ENCODE results near the gene KRTAP1-4. TPM values are rescaled to one million over a fixed set of nuclear protein-coding genes. Genes with fewer than 3 reads are reported as not detected.
"Not testable (repeated sequence)": the region's sequence is repeated elsewhere in the genome, so short reads cannot be mapped to it uniquely, and the experiment has no call there.

Gene KRTAP1-4
- polyA plus RNA-seq, 6 donors from 2014 or later, result not detected

DNA sequence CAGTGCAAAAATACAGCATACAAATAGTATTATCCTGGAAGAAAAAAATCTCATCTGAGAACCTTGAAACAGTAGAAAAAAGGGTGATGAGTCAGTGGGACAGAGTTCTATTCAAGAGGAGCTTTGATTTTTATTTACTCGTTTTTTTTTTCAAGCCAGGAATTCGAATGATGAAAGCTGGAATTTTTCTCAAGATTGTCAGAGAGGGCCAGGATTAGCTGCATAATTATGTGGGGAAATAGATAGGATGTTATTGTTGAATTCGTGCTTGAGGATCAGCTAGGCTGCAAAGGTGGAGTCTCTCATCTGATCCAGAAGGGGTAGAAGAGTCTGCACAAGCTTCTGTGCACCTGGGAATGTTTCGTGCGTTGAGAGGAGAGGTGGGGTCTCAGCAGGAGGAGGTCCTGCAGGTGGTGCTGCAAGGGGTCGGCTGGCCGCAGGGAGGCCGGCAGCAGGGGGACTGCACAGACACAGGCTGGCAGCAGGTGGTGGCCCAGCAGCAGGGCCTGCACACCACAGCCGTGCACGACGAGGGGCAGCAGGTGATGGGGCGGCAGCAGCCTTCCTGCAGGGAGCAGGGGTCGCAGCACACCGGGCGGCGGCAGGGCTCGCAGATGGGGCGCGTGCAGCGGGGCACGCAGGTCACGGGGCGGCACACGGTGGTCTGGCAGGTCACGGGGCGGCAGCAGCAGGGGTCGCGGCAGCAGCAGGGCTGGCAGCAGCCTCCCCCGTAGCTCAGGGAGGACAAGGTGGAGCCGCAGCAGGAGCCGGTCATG is 29.5 kb upstream of the KRTAP1-4 start:
- Mint-ChIP-seq H3K36me3 (peaks cover 0 to 14% of the 10 kb centered on the region in 2 donors), H3K4me3 (peak overlapping the region in 1 of 8 donors; percentile 29), H3K27me3 (peaks cover 39 to 48% (median 46%) of the 10 kb centered on the region in 3 donors)
- not testable (repeated sequence) for H3K4me1 Mint-ChIP-seq; ATAC-seq (ENCODE audit: low read depth in 2 of 2); DNase-seq; H3K9me3 Mint-ChIP-seq; H3K27ac Mint-ChIP-seq

DNA sequence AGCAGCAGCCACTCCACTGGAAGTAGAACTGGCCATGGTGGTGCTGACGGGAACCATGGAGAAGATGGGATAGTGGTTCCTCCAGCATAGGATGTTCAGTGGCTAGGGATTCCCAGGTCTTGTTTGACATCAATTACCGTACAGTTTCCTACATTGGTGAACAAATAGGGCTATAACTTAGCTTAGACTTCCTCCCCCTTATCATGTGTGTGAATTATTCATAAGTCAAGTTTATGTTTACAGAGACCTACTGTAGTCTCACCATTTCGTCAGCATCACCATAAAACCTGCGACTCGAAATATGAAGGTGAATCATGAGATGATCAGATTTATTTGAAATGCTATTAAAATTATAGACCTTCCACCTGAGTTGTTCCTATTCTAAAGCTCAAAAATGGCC is 28.7 kb upstream of the KRTAP1-4 start:
- peaks cover 0 to 9% (median 4%) of the 10 kb centered on the region in 7 donors for H3K9me3 Mint-ChIP-seq
- H3K4me1 Mint-ChIP-seq, result peaks cover 0 to 5% (median 0%) of the 10 kb centered on the region in 3 donors
- ATAC-seq (ENCODE audit: low read depth in 2 of 2), result no peak
- H3K36me3 Mint-ChIP-seq, result peaks cover 0 to 14% of the 10 kb centered on the region in 2 donors
- no peak overlapping the region for H3K27ac Mint-ChIP-seq
- no peak for DNase-seq
- H3K4me3 Mint-ChIP-seq, result no peak overlapping the region
- peaks cover 39 to 53% (median 40%) of the 10 kb centered on the region in 3 donors for H3K27me3 Mint-ChIP-seq

- H3K9me3 Mint-ChIP-seq, result peaks cover 0 to 10% (median 4%) of the 10 kb centered on the region in 7 donors
- H3K36me3 Mint-ChIP-seq, result peaks cover 0 to 14% of the 10 kb centered on the region in 2 donors
- ATAC-seq (ENCODE audit: low read depth in 2 of 2), result no peak
- H3K4me1 Mint-ChIP-seq, result peaks cover 0 to 5% (median 0%) of the 10 kb centered on the region in 3 donors
- peaks cover 39 to 53% (median 41%) of the 10 kb centered on the region in 3 donors for H3K27me3 Mint-ChIP-seq
- DNase-seq, result no peak
- H3K27ac Mint-ChIP-seq, result no peak overlapping the region
- no peak overlapping the region for H3K4me3 Mint-ChIP-seq
Observed at GRCh38 chr17:41057547-41057946, 27.6 kb upstream of the KRTAP1-4 start.

- Mint-ChIP-seq H3K27ac (peak within 1 kb of the TSS in 1 of 6 donors; percentile 13), H3K27me3 (peaks cover 26 to 40% (median 27%) of the 10 kb centered on the region in 3 donors), H3K36me3 (peaks cover 0 to 14% of the 10 kb centered on the region in 2 donors)
- not testable (repeated sequence) for H3K4me3 Mint-ChIP-seq; ATAC-seq (ENCODE audit: low read depth in 2 of 2); DNase-seq; H3K9me3 Mint-ChIP-seq; H3K4me1 Mint-ChIP-seq
Observed at GRCh38 chr17:41055130-41055529, 25.1 kb upstream of the KRTAP1-4 start, which contains the start of gene KRTAP2-2. KRTAP2-2 (minus strand) TSS chr17:41055230; CDS start chr17:41055211, 19 bp downstream.

- peaks cover 23 to 35% (median 25%) of the 10 kb centered on the region in 3 donors for H3K27me3 Mint-ChIP-seq
- ATAC-seq (ENCODE audit: low read depth in 2 of 2); H3K4me1 Mint-ChIP-seq; DNase-seq; H3K9me3 Mint-ChIP-seq; H3K4me3 Mint-ChIP-seq: not testable (repeated sequence)
- H3K27ac Mint-ChIP-seq, result peak overlapping the region in 1 of 6 donors; percentile 13
- H3K36me3 Mint-ChIP-seq, result peaks cover 0 to 13% of the 10 kb centered on the region in 2 donors
Observed at GRCh38 chr17:41054556-41054955, 24.6 kb upstream of the KRTAP1-4 start.

DNA sequence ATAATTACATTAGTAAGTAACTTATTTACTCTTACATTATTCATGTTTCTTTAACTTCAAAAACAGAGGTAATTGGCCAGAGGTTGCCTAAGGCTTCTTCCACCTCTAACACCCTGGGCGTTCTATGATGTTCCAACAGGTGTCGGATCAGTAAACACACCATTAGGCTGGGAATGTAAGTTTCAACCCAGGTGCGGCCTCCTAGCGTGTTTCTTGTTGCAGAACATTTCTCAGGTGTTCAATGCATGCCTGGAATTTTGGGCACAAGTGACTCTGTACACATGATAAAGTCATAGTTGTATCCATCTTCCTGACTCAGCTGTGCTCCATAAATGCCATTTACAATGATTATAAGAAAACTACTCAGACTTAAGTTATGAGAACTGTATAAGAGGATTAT is 24.0 kb upstream of the KRTAP1-4 start:
- no peak for DNase-seq
- ATAC-seq (ENCODE audit: low read depth in 2 of 2), result no peak
- Mint-ChIP-seq H3K9me3 (peaks cover 0 to 10% (median 4%) of the 10 kb centered on the region in 7 donors), H3K4me3 (no peak overlapping the region), H3K27ac (no peak overlapping the region), H3K4me1 (peaks cover 0 to 1% (median 0%) of the 10 kb centered on the region in 3 donors), H3K27me3 (peaks cover 18 to 30% (median 21%) of the 10 kb centered on the region in 3 donors), H3K36me3 (peaks cover 0 to 8% of the 10 kb centered on the region in 2 donors)

- peaks cover 0 to 3% of the 10 kb centered on the region in 2 donors for H3K36me3 Mint-ChIP-seq
- peaks cover 0 to 10% (median under 1%) of the 10 kb centered on the region in 7 donors for H3K9me3 Mint-ChIP-seq
Observed at GRCh38 chr17:41052566-41052965, 22.6 kb upstream of the KRTAP1-4 start.

DNA sequence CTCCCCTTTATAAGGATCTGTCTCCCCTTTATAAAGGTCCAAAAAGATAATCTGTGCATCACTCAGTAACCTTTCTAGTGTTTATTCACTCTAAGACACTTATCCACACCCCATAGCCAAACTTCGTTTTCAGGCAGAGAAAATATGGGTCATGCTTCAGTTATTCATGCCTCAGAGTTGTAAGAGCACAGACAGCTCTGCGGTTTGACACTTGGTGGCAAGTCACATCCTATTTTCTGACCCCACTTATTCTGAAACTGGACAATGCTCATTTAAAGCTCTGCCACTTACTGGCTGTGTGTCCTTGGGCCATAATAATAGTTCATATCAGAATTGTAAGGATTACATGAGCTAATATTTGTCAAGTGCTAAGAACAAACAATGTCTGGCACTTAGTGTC is 19.1 kb upstream of the KRTAP1-4 start:
- Mint-ChIP-seq H3K4me1 (peaks cover 0 to 8% (median 5%) of the 10 kb centered on the region in 3 donors), H3K27ac (no peak overlapping the region)

More at GRCh38 chr17:41052566-41052965, 22.6 kb upstream of the KRTAP1-4 start:
- ATAC-seq (ENCODE audit: low read depth in 2 of 2) (no peak), DNase-seq (no peak)
- peaks cover 12 to 29% (median 15%) of the 10 kb centered on the region in 3 donors for H3K27me3 Mint-ChIP-seq
- H3K4me3 Mint-ChIP-seq, result no peak overlapping the region
- peaks cover 0 to 4% (median 0%) of the 10 kb centered on the region in 3 donors for H3K4me1 Mint-ChIP-seq
- H3K27ac Mint-ChIP-seq, result no peak overlapping the region

GRCh38 chr17:41048441-41048840 is 18.4 kb upstream of the KRTAP1-4 start:
- DNase-seq, result no peak
- Mint-ChIP-seq H3K27ac (no peak overlapping the region), H3K36me3 (peaks cover 0 to 8% of the 10 kb centered on the region in 2 donors), H3K4me3 (no peak overlapping the region), H3K9me3 (peaks cover 3 to 9% (median 5%) of the 10 kb centered on the region in 7 donors), H3K4me1 (peaks cover 0 to 8% (median 5%) of the 10 kb centered on the region in 3 donors), H3K27me3 (peaks cover 17 to 41% (median 23%) of the 10 kb centered on the region in 3 donors)
- no peak for ATAC-seq (ENCODE audit: low read depth in 2 of 2)

More for the DNA sequence above, 19.1 kb upstream of the KRTAP1-4 start:
- ATAC-seq (ENCODE audit: low read depth in 2 of 2) (no peak), DNase-seq (no peak)
- peaks cover 18 to 41% (median 25%) of the 10 kb centered on the region in 3 donors for H3K27me3 Mint-ChIP-seq
- H3K4me3 Mint-ChIP-seq, result no peak overlapping the region
- peaks cover 0 to 6% (median 2%) of the 10 kb centered on the region in 7 donors for H3K9me3 Mint-ChIP-seq
- H3K36me3 Mint-ChIP-seq, result peaks cover 0 to 1% of the 10 kb centered on the region in 2 donors

- DNase-seq; H3K27ac Mint-ChIP-seq; H3K4me1 Mint-ChIP-seq; ATAC-seq (ENCODE audit: low read depth in 2 of 2): not testable (repeated sequence)
- H3K9me3 Mint-ChIP-seq, result peaks cover 5 to 24% (median 14%) of the 10 kb centered on the region in 7 donors
- peak within 1 kb of the TSS in 3 of 8 donors; percentile 25 to 71 (median 49) for H3K4me3 Mint-ChIP-seq
- H3K27me3 Mint-ChIP-seq, result peaks cover 17 to 41% (median 17%) of the 10 kb centered on the region in 3 donors
- peaks cover 0 to 11% of the 10 kb centered on the region in 2 donors for H3K36me3 Mint-ChIP-seq
Observed at GRCh38 chr17:41046735-41047465, 16.9 kb upstream of the KRTAP1-4 start, which contains the start of gene KRTAP2-1. KRTAP2-1 (minus strand) TSS chr17:41047316; CDS start chr17:41047267, 49 bp downstream.

- DNase-seq, result no peak
- ATAC-seq (ENCODE audit: low read depth in 2 of 2), result no peak
- peaks cover 0 to 11% of the 10 kb centered on the region in 2 donors for H3K36me3 Mint-ChIP-seq
- H3K9me3 Mint-ChIP-seq, result peaks cover 5 to 24% (median 14%) of the 10 kb centered on the region in 7 donors
- peaks cover 21 to 36% (median 23%) of the 10 kb centered on the region in 3 donors for H3K27me3 Mint-ChIP-seq
- no peak overlapping the region for H3K27ac Mint-ChIP-seq
- no peak overlapping the region for H3K4me3 Mint-ChIP-seq
- peaks cover 0 to 5% (median 4%) of the 10 kb centered on the region in 3 donors for H3K4me1 Mint-ChIP-seq
Observed at GRCh38 chr17:41042953-41043352, 13.0 kb upstream of the KRTAP1-4 start.

DNA sequence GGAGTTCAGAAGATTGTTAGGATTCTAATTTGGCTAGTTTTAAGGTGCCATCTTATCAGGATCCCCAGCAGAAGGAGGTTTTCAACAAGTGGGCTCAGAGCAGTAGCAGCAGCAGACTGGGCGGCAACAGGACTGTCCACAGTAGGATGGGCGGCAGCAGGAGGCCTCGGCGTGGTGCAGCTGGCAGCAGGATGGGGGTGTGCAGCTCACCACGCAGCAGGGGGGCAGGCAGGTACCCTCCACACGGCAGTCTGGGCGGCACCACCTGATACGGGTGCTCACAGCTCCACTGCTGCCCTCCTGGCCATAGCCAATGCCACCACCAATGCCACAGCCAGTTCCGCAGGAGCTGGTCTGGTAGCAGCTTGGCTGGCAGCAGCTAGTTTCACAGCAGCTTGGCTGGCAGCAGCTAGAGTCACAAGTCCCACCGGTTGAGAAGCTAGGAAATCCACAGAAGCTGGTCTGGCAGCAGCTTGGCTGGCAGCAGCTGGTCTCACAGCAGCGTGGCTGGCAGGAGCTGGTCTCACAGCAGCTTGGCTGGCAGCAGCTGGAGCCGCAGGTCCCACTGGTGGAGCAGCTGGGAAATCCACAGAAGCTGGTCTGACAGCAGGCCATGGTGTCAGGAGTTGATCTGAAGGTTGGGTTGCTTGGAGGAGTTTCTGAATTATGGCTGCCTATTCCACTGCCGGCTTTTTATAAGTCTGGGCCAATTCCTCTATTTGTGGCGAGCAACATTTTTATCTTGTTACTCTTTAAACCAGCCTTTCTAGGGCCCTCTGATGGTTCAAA is 11.0 kb upstream of the KRTAP1-4 start, which contains the start of gene KRTAP1-1:
Gene KRTAP1-1, minus strand, starts transcription at position 668 of the 789 bp plus-strand sequence. Its CDS starts 53 bp downstream, at position 615.
- not testable (repeated sequence) for H3K27ac Mint-ChIP-seq; DNase-seq; H3K4me1 Mint-ChIP-seq; ATAC-seq (ENCODE audit: low read depth in 2 of 2); H3K4me3 Mint-ChIP-seq
- Mint-ChIP-seq H3K9me3 (peaks cover 5 to 24% (median 14%) of the 10 kb centered on the region in 7 donors), H3K36me3 (peaks cover 0 to 11% of the 10 kb centered on the region in 2 donors), H3K27me3 (peaks cover 12 to 35% (median 17%) of the 10 kb centered on the region in 3 donors)

Measured in naive B cell (primary cell).